ENCODE data around the gene AEBP1. TPM values are rescaled to one million over a fixed set of nuclear protein-coding genes. Genes with fewer than 3 reads are reported as not detected.

The AEBP1 gene
- total and polyA plus RNA-seq, 2 of the 4 experiments (the other 2 are of a cell fraction), result 1.1 to 5.7 TPM

GRCh38 chr7:44157116-44158080 is 53.3 kb downstream of the AEBP1 start:
- H3K14ac ChIP-seq (replicated peaks; ENCODE audit: low read depth, low read length), result no peak overlapping the region
- H3K56ac ChIP-seq (ENCODE audit: extremely low read depth, insufficient read depth, low read length), result no peak overlapping the region
- H3K4me2 ChIP-seq (ENCODE audit: low read depth, low read length), result no peak overlapping the region
- no peaks in the 10 kb centered on the region for H3K79me1 ChIP-seq (ENCODE audit: low read depth in 1 of 2, low read length in 2 of 2)
- H3K9ac ChIP-seq (ENCODE audit: low read depth, low read length), result no peak overlapping the region
- H2AK9ac ChIP-seq (replicated peaks; ENCODE audit: low read depth, low read length, poor library complexity), result no peak overlapping the region
- ChIA-PET CTCF (no interaction called here), POLR2A (ENCODE audit: unreplicated experiment) (no interaction called here)
- no peak overlapping the region for H2BK20ac ChIP-seq (ENCODE audit: low read depth, low read length)
- DNase-seq (no peak), ATAC-seq (ENCODE audit: low read depth) (no peak)
- no peak overlapping the region for H2BK120ac ChIP-seq (ENCODE audit: low read depth, low read length)
- peaks cover 6% of the 10 kb centered on the region; the same call in 1 of the 2 replicates for H3K27me3 ChIP-seq (ENCODE audit: control insufficient read depth, insufficient read depth, low read length)
- TF ChIP-seq RFX5 (IDR thresholded peaks at IDR 0.05; ENCODE audit: low read depth, low read length) (no peak), FOS (IDR thresholded peaks at IDR 0.05; ENCODE audit: low read depth, low read length) (no peak), SMC3 (IDR thresholded peaks at IDR 0.05; ENCODE audit: low read depth, low read length) (no peak), NFE2L2 (IDR thresholded peaks at IDR 0.05; ENCODE audit: low read depth, low read length) (no peak), CEBPB (IDR thresholded peaks at IDR 0.05; ENCODE audit: low read depth, low read length) (no peak), USF2 (IDR thresholded peaks at IDR 0.05; ENCODE audit: low read depth, low read length) (no peak), MXI1 (IDR thresholded peaks at IDR 0.05; ENCODE audit: borderline replicate concordance, low read depth, low read length) (no peak), CHD1 (IDR thresholded peaks at IDR 0.05; ENCODE audit: low read depth, low read length) (no peak), RAD21 (IDR thresholded peaks at IDR 0.05; ENCODE audit: low read length) (no peak), MAZ (IDR thresholded peaks at IDR 0.05; ENCODE audit: borderline replicate concordance, low read depth, low read length) (no peak), POLR2A (IDR thresholded peaks at IDR 0.05; ENCODE audit: low read depth, low read length) (no peak)
- TF ChIP-seq, protein P1, sequence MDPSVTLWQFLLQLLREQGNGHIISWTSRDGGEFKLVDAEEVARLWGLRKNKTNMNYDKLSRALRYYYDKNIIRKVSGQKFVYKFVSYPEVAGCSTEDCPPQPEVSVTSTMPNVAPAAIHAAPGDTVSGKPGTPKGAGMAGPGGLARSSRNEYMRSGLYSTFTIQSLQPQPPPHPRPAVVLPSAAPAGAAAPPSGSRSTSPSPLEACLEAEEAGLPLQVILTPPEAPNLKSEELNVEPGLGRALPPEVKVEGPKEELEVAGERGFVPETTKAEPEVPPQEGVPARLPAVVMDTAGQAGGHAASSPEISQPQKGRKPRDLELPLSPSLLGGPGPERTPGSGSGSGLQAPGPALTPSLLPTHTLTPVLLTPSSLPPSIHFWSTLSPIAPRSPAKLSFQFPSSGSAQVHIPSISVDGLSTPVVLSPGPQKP (IDR thresholded peaks at IDR 0.05; ENCODE audit: borderline replicate concordance, low read depth, low read length), result no peak
- TF ChIP-seq, protein P2, sequence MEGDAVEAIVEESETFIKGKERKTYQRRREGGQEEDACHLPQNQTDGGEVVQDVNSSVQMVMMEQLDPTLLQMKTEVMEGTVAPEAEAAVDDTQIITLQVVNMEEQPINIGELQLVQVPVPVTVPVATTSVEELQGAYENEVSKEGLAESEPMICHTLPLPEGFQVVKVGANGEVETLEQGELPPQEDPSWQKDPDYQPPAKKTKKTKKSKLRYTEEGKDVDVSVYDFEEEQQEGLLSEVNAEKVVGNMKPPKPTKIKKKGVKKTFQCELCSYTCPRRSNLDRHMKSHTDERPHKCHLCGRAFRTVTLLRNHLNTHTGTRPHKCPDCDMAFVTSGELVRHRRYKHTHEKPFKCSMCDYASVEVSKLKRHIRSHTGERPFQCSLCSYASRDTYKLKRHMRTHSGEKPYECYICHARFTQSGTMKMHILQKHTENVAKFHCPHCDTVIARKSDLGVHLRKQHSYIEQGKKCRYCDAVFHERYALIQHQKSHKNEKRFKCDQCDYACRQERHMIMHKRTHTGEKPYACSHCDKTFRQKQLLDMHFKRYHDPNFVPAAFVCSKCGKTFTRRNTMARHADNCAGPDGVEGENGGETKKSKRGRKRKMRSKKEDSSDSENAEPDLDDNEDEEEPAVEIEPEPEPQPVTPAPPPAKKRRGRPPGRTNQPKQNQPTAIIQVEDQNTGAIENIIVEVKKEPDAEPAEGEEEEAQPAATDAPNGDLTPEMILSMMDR (conservative IDR thresholded peaks at IDR 0.05; ENCODE audit: low read depth, low read length), result no peak
- BruUV-seq (replicated peaks), result no TSS peak
- no peak overlapping the region for H2AK5ac ChIP-seq (ENCODE audit: low read depth, low read length)
- H3K23ac ChIP-seq (ENCODE audit: low read depth, low read length), result no peak overlapping the region
- dilution Hi-C loops (cut with HindIII; ENCODE audit: low sequenced_read_pairs, unreplicated experiment) (no loop called here), in situ Hi-C loops (cut with MboI; ENCODE audit: low sequenced_read_pairs) (no loop called here), intact Hi-C loops (cut with micrococcal nuclease) (no loop called here)
- H3K4me3 ChIP-seq (ENCODE audit: insufficient read depth, low read depth, low read length), result no peak overlapping the region
- no peak overlapping the region for H2BK5ac ChIP-seq (ENCODE audit: low read depth, low read length, poor library complexity, severe bottlenecking)
- H4K91ac ChIP-seq (ENCODE audit: insufficient read depth, low read depth, low read length), result no peak overlapping the region
- no peak overlapping the region for H2AFZ ChIP-seq (replicated peaks; ENCODE audit: low read length, poor library complexity)
- H4K8ac ChIP-seq (ENCODE audit: low read depth in 2 of 2, low read length in 2 of 2), result no peak overlapping the region
- no peak overlapping the region for H3K27ac ChIP-seq (ENCODE audit: insufficient read depth, low read length)
- WGBS, 2 experiments (ENCODE audit: extremely low coverage in 2 of 2, insufficient read length in 1 of 2), result 75% methylated on average over 6 of the region's 15 CpGs; no CpG with 5 or more reads in 1 of the 2 experiments
- H4K5ac ChIP-seq (ENCODE audit: low read depth, low read length), result no peak overlapping the region
- H2BK15ac ChIP-seq (ENCODE audit: low read depth, low read length), result no peak overlapping the region
- no peak overlapping the region for H3K4ac ChIP-seq (ENCODE audit: low read depth, low read length)
- peaks cover 3% of the 10 kb centered on the region; the same call in 1 of the 2 replicates for H3K9me1 ChIP-seq (ENCODE audit: insufficient read depth, low read length)
- H3K4me1 ChIP-seq (ENCODE audit: control insufficient read depth, insufficient read depth, low read length), result peaks cover 1% of the 10 kb centered on the region
- H3K18ac ChIP-seq (ENCODE audit: low read depth, low read length), result no peak overlapping the region
- H3K9me3 ChIP-seq (ENCODE audit: control insufficient read depth, insufficient read depth, low read length), result no peaks in the 10 kb centered on the region
- H4K20me1 ChIP-seq (ENCODE audit: insufficient read depth, low read length), result no peaks in the 10 kb centered on the region
- H3K36me3 ChIP-seq (ENCODE audit: control insufficient read depth, insufficient read depth, low read length), result no peaks in the 10 kb centered on the region
